K562 (cell line): ENCODE data around the gene PTGIS. TPM values are rescaled to one million over a fixed set of nuclear protein-coding genes. Genes with fewer than 3 reads are reported as not detected.

Experiments
- ARID4B ChIP-seq: sonication (generic); formaldehyde crosslinking; IDR thresholded peaks from 2 replicates; pipeline ENCODE4 v1.8.0; 2022; ENCODE audit warnings: mild to moderate bottlenecking, missing genetic modification reagents
- ARNT ChIP-seq, 2 experiments: fragments of 450-650 bp; IDR thresholded peaks; 2 replicates each; pipeline ENCODE4 v1.6.1; 2016; ENCODE audit warnings: mild to moderate bottlenecking in 1 of 2
- ATF1 ChIP-seq, 2 experiments: fragments of 450-650 bp in 1 of 2; IDR thresholded peaks; 2 replicates each; pipeline ENCODE4 v1.6.1; 2016; ENCODE audit warnings: missing compliant biosample characterization in 1 of 2, missing genetic modification characterization in 1 of 2
- EHMT2 ChIP-seq: fragments of 450-650 bp; IDR thresholded peaks from 2 replicates; pipeline ENCODE4 v1.6.1; 2018; ENCODE audit warnings: antibody characterized with exemption
- FOXK2 ChIP-seq, 2 experiments: fragments of 450-650 bp; IDR thresholded peaks in 1 of 2; conservative IDR thresholded peaks in 1 of 2; 2 replicates each; pipeline ENCODE4 v1.6.1; 2016; ENCODE audit warnings: low read depth in 2 of 2, mild to moderate bottlenecking in 1 of 2
- GABPA ChIP-seq: fragments of 200-800 bp; sonication (Bioruptor generic); conservative IDR thresholded peaks from 2 replicates; pipeline ENCODE4 v1.6.1; 2016; ENCODE audit warnings: low read depth, missing genetic modification characterization, missing compliant biosample characterization
- KDM1A ChIP-seq, 2 experiments: fragments of 450-650 bp; IDR thresholded peaks; 2 replicates each; pipeline ENCODE4 v1.6.1; 2016; ENCODE audit warnings: mild to moderate bottlenecking in 2 of 2
- MYC ChIP-seq, 2 experiments: fragments of 250-450 bp in 1 of 2; sonication (Bioruptor Pico) in 1 of 2; IDR thresholded peaks; 2 replicates each; pipeline versions ENCODE4 v1.5.1 to v1.6.1; 2012 to 2021; ENCODE audit warnings: low read depth in 2 of 2, borderline replicate concordance in 1 of 2, improper control_type of control experiment in 1 of 2, low read length in 1 of 2, mild to moderate bottlenecking in 1 of 2, moderate library complexity in 1 of 2
- NFIX ChIP-seq: fragments of 250-450 bp; sonication (Bioruptor Pico); IDR thresholded peaks from 2 replicates; pipeline ENCODE4 v1.4.0; 2020; ENCODE audit warnings: low read depth, mild to moderate bottlenecking, moderate library complexity
- RAD21 ChIP-seq, 2 experiments: fragments of 250-450 bp in 1 of 2; fragments of 450-650 bp in 1 of 2; sonication (Bioruptor Pico) in 1 of 2; formaldehyde crosslinking in 1 of 2; IDR thresholded peaks in 1 of 2; conservative IDR thresholded peaks in 1 of 2; 2 replicates each; pipeline versions ENCODE4 v1.4.0 to v1.8.0; 2020 to 2022; ENCODE audit warnings: mild to moderate bottlenecking in 2 of 2, moderate library complexity in 1 of 2
- RBBP5 ChIP-seq: fragments of 200-600 bp; sonication (generic); IDR thresholded peaks from 2 replicates; pipeline ENCODE4 v1.6.1; 2012; ENCODE audit warnings: borderline replicate concordance, mild to moderate bottlenecking, low read length, control low read depth, inconsistent platforms; ENCODE audit not compliant: insufficient read depth, poor library complexity, severe bottlenecking
- TAF15 ChIP-seq: fragments of 200-400 bp; formaldehyde crosslinking; IDR thresholded peaks from 2 replicates; pipeline ENCODE4 v1.6.1; 2017; ENCODE audit warnings: mild to moderate bottlenecking, low read depth, low read length, moderate library complexity
- ZBTB17 ChIP-seq: fragments of 450-650 bp; formaldehyde crosslinking; IDR thresholded peaks from 2 replicates; pipeline ENCODE4 v1.4.0; 2020; ENCODE audit warnings: mild to moderate bottlenecking
- polyA plus RNA-seq, 8 experiments: library from polyadenylated mRNA; depleted of rRNA in 4 of 8; stranded (reverse) in 5 of 8; unstranded in 3 of 8; fragments of >200 nt; fragmentation: Nextera tagmentation in 2 of 8; fragmentation: Illumina TruSeq in 1 of 8; extraction: Ambion mirVana in 2 of 8; extraction: Trizol in 1 of 8; gene quantifications; 2 replicates each; pipeline versions ENCODE4 v1.2.1 to v1.2.3, GENCODE V29; 2011 to 2014; ENCODE audit warnings: inconsistent platforms in 1 of 8, missing spikeins in 1 of 8
- total RNA-seq, 7 experiments: library from RNA; depleted of rRNA in 6 of 7; stranded (reverse); fragments of >200 nt in 6 of 7; fragmentation: Illumina TruSeq in 2 of 7; extraction: Trizol in 2 of 7; gene quantifications; 2 replicates each; pipeline versions ENCODE4 v1.2.1 to v1.2.3, GENCODE V29; 2011 to 2021; ENCODE audit warnings: low replicate concordance in 1 of 7

PTGIS gene
- total and polyA plus RNA-seq, 9 of the 15 experiments (the other 6 are each of a cell fraction or from before 2014, with no cell fraction given), result not detected

- TF ChIP-seq ARID4B (CRISPR knock-in tag), result no peak
- peak; percentile 74 to 94 for TF ChIP-seq RAD21 (CRISPR knock-in tag; conservative IDR thresholded peaks at IDR 0.05 in 1 of 2, IDR thresholded peaks at IDR 0.05 in 1 of 2)
- TF ChIP-seq EHMT2, result peak; percentile 28; the same call in 1 of the 2 replicates
- TF ChIP-seq KDM1A (IDR thresholded peaks at IDR 0.05), result peak; percentile 76 to 83; a peak in 3 of 4 replicates
- 0 out of 2 replicates have a peak, but pooled peaks have one; percentile 28 for TF ChIP-seq MYC (IDR thresholded peaks at IDR 0.05; ENCODE audit: low read depth, low read length)
- TF ChIP-seq MYC (CRISPR knock-in tag; IDR thresholded peaks at IDR 0.05; ENCODE audit: borderline replicate concordance, low read depth), result no peak
- TF ChIP-seq ATF1 (CRISPR knock-in tag; IDR thresholded peaks at IDR 0.05), result no peak
- 0 out of 2 replicates have a peak, but pooled peaks have one; percentile 16 for TF ChIP-seq ATF1 (tag; IDR thresholded peaks at IDR 0.05)
- TF ChIP-seq NFIX (CRISPR knock-in tag), result no peak
- 0 out of 4 replicates have a peak, but pooled peaks of 1 of the 2 experiments have one; percentile 48 for TF ChIP-seq ARNT (IDR thresholded peaks at IDR 0.05)
- TF ChIP-seq RBBP5, result no peak
- TF ChIP-seq GABPA, result no peak
- peak; percentile 59 to 62; a peak in 1 of 4 replicates for TF ChIP-seq FOXK2 (conservative IDR thresholded peaks at IDR 0.05 in 1 of 2, IDR thresholded peaks at IDR 0.05 in 1 of 2; ENCODE audit: low read depth in 2 of 2)
- TF ChIP-seq ZBTB17, result no peak
- no peak for TF ChIP-seq TAF15
These were observed 26.0 kb downstream of the PTGIS start (continued) for GRCh38 chr20:49541733-49542513.
